GM12801 (cell line): ENCODE data around the gene OBSCN.

Source experiments
- TF ChIP-seq, protein P1 (sequence below): IDR thresholded peaks from one replicate; pipeline ENCODE4 v1.5.1; 2011; ENCODE audit warnings: control low read depth; ENCODE audit not compliant: insufficient read length; ENCODE audit errors: extremely low read depth

Gene OBSCN

DNA sequence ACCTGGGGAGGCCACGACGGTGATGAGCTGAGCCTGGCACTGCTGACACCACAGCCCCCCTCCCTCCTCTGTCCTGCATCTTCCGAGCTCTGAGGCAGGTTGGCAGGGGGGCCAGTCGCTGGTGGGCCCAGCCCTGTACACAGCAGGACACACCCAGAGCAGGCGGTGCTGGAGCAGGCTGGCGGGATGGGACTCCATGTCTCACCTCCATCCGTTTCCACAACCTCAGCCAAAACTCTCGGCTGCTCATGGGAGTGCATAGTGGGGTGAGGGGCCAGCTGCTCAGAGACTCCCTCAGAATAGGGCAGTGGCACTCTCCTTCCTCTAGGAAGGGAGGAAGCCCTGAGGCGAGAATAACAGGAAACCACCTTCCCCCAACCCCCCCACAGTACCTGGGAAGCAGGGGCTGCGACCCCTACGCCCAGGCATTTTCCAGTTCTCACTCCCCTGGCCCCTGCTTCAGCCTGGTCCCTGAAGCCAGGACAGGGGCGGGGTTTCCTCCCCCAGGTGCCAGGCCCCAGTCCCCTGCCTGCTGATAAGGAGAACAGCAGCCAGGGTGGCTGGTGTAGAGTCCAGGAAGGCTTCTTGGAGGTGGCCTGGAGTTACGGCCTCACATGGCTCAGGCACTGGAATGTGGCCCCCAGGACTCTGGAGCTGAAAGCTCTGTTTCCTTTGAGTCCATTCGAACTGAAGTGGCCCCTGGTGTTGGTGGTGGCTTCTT lies 45.4 kb upstream of the OBSCN start:
- TF ChIP-seq, protein P1, sequence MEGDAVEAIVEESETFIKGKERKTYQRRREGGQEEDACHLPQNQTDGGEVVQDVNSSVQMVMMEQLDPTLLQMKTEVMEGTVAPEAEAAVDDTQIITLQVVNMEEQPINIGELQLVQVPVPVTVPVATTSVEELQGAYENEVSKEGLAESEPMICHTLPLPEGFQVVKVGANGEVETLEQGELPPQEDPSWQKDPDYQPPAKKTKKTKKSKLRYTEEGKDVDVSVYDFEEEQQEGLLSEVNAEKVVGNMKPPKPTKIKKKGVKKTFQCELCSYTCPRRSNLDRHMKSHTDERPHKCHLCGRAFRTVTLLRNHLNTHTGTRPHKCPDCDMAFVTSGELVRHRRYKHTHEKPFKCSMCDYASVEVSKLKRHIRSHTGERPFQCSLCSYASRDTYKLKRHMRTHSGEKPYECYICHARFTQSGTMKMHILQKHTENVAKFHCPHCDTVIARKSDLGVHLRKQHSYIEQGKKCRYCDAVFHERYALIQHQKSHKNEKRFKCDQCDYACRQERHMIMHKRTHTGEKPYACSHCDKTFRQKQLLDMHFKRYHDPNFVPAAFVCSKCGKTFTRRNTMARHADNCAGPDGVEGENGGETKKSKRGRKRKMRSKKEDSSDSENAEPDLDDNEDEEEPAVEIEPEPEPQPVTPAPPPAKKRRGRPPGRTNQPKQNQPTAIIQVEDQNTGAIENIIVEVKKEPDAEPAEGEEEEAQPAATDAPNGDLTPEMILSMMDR = no peak

DNA sequence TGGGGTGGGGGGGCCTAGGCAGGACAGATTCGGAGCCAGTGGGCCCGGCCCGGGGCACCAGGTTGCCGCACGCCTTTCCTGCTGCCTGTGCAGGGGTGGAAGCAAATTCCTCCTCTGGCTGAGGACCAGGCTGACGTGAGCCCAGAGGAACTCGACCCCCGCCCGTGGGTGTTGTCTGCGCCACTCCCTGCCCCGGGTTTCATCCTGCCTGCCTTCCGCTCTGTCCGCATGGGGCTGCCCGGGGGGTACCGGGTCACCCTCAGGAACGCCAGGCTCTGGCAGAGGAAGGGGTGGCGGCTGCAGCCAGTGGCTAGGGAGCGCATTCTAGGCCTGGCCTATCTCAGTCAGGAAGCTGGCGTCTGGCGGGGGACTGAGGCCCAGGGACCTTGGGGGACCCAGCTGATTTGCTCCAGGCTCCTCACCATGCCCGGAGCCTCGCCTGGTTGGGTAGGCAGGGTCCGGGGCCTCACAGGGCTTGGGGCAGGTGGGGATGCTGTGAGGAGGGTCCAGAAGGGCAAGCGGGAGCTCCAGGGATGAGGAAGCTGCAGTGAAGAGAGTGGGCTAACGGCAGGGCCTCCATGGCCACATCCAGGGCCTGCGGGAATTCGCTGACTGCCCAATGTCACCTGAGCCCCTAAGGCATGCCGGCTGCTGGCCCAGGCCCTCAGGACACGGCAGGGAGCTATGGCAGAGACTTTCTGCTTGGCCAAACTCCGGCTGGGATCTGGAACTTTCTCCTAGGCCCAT lies 44.7 kb upstream of the OBSCN start:
- TF ChIP-seq, protein P1 = no peak

DNA sequence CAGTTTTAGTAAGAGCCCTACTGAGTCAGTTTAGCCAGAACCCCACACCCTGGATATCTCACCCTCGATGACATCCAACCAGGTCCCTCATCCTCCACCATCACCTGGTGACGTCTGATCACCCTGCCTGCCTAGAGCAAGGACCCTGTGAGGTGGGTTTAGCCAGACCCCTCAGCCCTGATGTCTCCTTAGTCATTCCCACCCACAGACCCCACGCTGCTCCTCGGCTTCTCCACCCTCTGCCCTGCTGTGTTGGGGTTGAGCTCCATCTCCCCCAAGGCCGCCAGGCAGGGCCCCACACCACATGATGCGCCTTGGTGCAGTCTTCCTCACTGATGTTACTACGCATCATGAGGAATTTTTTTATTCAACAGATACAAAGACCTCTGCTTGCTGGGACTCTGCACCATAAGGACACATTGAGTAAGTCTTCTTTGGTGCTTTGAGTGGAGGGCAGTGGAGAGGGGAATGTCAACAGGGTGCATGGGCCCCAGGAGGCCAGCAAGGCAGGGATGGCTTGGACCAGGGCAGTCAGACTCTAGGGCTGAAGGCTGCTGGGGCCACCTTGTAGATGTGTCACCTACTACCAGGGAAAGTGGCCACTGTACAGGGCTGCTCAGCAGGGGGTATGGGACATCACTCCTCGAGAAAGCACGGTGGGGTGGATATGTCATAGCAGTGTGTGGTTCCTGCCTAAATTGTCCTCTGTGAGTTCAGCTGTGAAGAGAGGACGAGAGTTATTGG lies 43.9 kb upstream of the OBSCN start:
- TF ChIP-seq, protein P1 = no peak

DNA sequence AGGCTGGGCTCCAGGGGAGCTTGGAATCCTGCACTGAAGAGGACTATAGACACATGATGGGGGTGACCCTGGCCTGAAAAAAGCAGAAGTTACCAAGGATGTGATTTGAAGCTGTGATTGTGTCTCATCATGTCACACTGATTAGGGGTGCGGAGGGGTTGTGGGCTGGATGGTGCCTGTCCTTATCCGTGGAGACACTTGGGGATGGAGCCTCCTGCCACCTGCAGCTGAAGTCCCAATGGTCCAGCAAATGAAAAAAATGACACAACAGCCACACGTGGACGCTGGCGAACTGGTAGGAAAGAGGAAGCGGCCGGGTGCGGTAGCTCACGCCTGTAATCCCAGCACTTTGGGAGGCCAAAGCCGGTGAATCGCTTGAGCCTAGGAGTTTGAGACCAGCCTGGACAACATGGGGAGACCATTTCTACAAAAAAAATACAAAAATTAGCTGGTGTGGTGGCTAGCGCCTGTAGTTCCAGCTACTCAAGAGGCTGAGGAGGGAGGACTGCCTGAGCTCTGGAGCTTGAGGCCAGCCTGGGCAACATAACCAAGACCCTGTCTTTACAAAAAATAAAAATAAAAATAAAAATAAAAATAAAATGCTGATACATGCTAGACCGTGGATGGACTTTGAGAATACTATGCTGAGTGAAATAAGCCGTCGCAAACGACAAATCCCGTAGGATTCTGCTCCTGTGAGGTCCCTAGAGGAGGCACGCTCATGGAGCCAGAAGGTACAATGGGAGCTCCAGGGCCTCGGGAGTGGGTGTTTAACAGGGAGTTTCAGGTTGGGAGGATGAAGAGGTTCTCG lies 43.1 kb upstream of the OBSCN start:
- TF ChIP-seq, protein P1 = no peak

DNA sequence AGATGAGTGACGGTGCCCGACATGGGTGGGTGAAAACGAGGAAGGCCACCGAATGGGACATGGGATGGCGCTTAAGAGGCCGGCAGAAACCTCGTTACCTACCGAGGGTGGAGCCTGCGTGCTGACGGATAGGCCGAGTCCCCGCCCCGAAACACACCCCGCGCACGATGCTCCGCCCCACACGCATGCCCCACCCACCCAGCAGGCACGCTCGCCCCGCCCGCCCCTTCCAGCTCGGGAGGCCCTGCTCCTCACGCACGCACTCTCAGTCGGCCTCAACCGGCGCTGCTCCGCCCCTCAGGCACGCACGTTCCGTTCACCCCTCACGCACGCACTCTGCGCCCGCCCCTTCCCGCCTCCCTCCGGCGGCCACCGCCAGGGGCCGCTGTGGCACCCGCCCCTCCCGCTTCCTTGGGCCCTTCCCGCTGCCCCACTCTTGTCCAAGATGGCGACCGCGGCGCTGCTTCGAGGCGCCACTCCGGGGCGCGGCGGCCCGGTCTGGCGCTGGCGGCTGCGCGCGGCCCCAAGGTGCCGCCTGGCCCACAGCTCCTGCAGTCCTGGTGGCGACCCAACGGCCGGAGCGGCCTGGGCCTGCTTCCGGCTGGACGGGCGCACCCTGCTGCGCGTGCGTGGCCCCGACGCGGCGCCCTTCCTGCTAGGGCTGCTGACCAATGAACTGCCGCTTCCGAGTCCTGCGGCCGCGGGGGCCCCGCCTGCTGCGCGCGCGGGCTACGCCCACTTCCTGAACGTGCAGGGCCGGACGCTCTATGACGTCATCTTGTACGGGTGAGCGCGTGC lies 42.3 kb upstream of the OBSCN start, which contains the start of gene IBA57:
Gene IBA57 (plus strand): TSS at position 433 of the 798 bp plus-strand sequence. CDS start 13 bp downstream, at position 446.
- TF ChIP-seq, protein P1 = no peak

DNA sequence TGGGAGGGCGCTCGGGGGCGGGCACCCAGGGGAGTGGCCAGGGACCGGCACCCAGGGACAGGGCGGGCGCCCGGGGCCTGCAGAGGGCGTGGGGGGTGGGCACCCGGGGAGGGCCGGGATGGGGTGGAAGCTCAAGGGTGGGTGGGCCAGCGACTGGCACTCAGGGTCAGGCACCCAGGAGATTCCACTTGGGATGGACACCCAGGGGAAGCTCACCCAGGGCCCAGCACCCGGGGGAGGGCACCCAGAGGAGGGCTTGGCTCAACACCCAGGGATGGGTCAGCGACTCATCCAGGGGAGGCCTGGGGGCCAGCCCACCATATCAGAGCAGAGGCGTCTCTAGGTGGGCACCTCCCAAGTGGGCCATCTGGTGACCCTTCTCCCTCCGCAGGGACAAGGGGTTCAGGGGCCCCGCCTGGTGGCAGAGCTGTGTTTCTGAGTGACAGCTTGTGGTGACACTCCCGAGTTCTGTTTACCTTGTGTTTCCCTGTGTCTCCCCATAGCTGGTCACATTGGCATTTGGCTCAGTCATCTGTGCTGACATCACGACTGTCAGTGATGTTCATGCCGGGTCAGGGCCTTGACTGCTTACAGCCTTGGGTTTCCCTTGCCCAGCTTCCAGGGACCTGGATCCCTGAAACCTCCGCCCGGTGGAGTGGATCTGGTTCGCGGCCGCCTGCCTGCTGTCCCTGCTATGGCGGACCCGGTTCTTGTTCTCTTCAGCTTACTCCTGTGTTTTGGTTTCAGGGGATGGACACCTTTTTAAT lies 41.5 kb upstream of the OBSCN start:
- TF ChIP-seq, protein P1 = no peak
